Measurements from ENCODE around the gene ZNF846.
"Not testable (repeated sequence)": the region's sequence is repeated elsewhere in the genome, so short reads cannot be mapped to it uniquely, and the experiment has no call there.

Gene ZNF846

DNA sequence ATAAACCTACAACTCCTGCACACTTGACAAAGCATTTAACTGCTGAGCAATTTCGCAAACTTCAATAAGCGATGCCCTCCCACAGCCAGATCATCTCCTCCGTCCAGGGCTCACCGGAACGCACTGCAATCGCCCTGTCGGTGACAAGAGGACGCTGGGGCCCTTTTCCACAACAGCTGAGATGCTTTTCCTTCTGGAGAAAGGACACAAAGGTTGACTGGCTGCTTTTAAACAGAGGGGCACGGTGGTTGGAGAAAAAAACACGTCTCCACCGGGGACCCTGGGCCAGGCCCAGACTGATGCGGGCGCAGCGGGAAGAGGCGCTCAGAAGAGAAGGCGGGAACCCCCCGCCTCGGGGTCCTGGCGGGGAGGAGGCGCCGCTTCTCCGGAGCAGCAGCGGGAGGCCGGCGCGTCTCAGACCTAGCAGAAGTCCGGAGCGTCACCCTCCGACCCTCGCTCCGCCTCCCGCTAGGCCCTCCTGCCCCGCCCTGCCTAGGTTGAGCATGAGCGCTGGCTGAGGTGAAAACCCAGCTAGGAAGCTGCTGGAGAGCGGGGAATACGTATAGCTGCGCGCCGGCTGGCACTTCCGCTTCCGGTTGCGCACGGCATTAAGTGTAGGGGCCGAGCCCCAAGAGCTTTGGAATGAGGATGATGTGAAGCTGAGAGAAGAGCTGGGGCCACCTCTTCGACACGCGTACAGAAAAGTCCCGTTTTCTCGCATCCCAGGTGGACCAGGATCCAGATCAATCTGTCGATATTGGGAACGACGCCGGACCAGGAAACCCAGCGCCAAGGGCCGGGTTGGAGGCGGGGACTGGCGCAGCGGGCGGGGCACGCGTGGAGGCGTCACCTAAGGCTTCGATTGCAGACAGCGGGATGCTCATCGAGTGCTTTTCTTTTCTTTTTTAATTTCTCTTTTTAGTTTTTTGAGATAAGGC is at the start of gene ZNF846:
Gene ZNF846 (minus strand): TSS at position 564 of the 938 bp plus-strand sequence. CDS start 3,788 bp downstream, outside the sequence.
- DNase-seq: peak; percentile 92 to 94

DNA sequence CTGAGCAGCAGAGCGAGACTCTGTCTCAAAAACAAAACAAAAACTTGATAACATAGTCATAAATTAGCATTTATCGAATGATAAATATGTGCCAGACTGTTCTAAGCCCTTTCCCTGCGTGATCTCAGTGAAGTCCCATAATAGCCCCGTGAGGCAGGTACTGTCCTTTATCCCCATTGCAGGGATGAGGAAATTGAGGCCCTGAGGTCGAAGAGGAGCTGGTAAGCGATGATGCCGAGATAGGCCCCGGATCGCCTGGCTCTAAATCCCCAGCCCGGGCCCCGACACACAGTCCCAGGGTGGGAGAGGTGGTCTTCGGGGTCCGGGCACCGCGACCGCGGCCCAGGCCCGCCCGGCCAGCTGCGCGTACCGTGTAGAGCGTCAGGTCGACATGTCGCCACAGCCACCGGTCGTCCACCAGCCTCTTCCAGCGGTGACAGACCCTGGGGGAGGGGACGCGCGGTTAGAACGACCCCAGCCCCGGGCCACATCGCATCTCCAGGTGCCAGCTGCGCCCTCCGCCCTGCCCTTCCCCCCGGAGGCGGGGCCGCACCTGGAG is 49.7 kb upstream of the ZNF846 start:
- DNase-seq: no peak

DNA sequence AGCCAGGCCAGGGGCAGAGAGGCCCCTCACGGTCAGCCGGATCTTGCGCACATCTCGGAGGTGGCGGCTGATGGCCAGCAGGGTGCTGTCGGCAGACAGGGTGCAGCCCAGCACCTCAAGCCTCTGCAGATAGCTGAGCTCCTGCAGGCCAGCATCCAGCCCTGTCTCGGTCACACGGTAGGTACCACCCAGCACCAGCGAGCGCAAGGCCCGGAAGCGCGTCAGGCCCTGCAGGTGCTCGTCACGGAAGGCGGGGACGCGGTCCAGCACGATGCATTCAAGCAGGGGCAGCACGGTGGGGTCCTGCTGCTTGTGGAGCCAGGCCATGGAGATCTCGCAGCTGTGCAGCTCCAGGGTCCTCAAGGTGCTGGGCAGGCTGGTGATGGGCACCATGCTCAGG is 42.6 kb upstream of the ZNF846 start:
- no peak for DNase-seq

DNA sequence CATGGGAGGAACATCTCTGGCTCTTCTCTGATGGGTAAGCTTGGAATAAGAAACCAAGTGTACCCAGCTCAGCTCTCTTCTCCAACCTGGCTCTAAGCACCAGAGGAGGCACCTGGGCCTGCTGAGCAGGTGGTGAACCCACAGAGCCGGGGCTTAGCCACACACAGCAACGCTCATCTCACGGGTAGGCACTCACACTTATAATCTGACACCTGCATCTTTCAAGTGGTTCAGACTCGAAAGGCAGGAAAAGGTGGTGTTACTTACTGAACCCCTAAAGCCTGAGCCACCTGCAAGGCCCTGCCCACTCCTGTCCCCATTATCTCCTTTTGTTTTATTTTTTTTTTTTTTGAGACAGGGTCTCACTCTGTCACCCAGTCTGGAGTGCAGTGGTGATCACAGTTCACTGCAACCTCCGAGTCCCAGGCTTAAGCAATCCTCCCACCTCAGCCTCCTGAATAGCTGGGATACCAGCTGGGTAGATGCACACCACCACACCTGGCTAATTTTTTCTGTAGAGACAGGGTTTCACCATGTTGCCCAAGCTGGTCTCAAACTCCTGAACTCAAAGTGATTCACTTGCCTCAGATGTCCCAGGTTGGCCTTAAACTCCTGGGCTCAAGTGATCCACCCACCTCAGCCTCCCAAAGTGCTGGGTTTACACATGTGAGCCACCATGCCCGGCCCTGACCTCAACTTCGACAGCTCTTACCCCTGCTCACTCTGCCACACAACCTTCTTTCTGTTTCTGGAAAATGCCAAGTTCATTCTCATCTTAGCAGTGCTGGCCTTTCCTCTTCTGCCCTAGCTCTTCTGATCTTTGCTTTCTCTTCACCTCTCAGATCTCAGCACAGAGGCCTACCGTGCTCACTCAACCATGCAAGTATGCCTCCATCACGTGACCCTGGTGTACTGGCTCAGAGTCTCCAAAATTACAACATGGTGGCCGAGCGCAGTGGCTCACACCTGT is 40.6 kb upstream of the ZNF846 start:
- peak; percentile 38 to 67 for DNase-seq

DNA sequence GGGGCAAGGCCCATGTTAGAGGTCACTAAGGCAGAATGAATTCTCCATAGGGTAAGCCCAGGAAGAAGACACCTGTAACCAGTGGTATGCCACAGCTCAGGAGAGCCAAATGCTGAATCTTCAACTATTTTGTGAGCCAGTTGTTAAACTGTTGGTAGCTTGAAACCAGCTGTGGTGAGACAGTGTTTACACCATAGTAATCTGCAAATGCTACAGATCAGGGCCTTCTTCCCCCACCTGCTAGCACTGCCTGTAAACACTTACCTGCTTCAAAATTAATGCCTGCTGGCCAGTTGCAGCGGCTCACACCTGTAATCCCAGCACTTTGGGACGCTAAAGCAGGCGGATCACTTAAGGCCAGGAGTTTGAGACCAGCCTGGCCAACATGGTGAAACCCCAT is 38.3 kb upstream of the ZNF846 start:
- DNase-seq: no peak

DNA sequence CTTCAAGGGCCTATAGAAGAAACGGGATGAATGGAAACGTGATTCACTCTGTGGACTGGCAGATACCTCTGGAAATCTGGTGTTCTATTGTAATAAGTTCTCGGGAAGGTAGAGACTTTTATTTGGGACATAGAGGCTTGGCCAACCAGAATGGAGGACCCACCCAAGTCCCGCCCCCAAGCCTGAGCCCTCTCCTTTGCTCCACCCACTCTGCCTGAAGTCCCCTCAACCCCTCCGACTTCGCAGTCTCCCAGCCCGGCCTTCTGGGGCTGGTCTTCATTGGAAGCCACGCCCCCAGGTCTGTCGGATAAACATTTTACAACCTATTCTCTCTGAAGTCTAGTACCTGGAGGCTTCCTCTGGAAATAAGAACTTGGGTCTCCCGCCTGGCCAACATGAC is 33.4 kb upstream of the ZNF846 start:
- DNase-seq: no peak

DNA sequence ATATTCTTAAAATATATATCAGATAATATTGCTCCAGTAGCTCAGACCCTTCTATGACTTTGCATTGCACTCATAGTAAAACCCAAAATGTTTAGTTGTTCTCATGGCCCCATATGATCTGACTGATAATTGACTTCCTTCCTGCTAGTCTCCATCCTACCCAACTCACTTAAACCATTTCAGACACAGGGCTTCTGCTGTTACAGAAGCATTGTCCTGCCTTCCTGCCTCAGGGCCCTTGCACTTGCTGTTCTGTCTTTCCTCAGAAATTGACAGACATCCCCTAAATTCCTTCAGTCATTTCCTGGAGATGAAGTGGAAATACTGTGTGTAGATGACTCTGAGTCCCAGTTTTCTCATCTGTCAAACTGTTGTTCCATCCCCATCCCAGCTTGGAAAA is 30.6 kb upstream of the ZNF846 start:
- no peak for DNase-seq

DNA sequence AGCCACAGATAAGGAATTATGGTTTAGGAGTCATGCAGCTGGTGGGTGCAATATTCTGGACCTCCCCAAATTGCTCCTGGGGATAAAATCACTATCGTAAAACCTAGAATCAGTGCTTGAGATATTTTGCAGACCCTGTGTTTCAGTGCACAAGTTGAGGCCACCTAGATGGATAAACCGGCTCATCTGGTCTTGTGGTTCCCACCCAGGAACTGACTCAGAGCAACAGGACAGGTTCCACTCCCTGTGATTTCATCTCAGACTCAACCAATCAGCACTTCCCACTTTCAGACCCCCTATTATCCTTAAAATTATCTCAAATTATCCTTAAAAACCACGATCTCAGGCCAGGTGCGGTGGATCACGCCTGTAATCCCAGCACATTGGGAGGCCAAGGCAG is 29.3 kb upstream of the ZNF846 start:
- no peak for DNase-seq

DNA sequence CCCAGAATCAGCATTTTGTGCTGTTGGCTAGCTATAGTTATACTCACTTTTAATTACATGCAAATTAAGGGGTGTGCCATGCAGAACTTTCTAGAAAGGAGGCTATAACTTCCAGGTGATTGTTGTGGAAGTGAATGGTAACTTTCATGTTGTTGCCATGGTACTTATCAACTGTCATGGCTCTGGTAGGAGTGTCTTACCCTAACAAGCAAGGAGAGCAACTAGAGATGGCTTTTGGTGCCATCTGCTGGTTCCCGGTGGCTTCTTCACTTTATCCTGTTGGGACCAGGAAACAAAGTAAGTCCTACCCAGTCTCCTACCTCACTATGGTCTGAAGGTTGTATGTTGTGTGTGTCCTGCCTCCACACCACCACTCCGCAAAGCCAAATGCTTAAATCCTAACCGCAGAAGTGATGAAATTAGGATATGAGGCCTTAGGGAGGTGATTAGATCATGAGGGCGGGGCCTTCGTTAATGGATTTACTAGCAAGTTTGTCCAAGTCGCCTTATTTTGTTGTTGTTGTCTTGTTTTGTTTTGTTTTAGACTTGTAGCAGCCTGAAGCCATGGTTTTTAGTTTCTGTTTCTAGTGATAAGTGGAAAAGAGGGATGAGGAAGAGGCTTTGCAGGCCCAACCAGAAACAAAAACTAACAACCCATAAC is 27.7 kb upstream of the ZNF846 start:
- peak; percentile 91 to 94 for DNase-seq

DNA sequence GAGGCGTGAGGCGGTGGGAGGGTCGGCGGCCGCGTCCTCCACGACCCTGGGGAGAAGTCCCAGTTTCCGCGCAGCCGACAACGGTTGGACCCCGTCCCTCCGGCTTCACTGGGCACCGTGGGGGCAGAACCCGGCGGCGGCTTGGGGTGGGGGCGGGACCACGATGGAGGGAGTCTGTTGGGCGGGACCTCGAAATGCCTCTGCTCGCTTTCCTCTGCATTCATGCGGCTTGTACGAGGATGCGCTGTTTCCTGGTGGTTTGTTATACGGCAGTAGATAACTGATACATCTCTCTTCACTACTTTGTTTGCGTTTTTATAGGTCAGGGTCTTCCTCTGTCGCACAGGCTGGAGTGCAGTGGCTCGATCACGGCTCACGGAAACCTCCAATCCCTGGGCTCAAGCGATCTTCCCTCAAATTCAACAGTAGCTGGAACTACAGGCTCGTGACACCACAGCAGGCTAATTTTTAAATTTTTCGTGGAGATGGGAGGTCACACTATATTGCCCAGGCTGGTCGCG is 24.6 kb upstream of the ZNF846 start:
- DNase-seq: peak; percentile 68 to 77

DNA sequence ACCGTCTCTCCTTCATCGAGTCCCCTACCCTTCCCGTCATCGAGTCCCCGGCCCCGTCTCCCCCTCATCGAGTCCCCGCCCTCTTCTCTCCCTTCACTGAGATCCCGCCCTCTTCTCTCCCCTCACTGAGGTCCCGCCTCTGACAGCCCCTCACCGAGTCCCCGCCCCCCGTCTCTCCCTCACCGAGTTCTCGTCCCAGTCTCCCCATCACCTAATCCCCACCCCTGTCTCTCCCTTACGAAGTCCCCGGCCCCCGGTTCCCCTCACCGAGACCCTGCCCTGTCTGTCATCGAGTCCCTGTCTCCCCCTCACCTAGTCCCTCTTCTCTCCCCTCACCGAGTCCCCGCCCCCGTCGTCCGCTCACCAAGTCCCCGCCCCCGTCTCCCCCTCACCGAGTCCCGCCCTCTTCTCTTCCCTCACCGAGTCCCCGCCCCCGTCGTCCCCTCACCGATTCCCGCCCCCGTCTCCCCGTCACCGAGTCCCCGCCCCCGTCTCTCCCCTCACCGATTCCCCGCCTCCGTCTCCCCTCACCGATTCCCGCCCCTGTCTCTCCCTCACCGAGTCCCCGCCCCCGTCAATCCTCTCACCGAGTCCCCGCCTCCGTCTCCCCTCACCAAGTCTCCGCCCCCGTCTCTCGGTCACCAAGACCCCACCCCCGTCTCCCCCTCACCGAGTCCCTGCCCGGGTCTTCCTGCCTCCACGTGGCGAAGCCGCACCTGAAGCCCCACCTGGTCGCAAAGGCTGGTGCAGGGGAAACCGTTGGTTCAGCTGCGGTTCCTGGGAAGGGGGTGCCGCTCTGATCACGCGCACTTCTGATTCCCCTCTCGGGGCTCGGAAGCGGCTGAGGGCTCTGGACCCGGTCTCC is 23.9 kb upstream of the ZNF846 start:
- DNase-seq: peak; percentile 95 to 96

DNA sequence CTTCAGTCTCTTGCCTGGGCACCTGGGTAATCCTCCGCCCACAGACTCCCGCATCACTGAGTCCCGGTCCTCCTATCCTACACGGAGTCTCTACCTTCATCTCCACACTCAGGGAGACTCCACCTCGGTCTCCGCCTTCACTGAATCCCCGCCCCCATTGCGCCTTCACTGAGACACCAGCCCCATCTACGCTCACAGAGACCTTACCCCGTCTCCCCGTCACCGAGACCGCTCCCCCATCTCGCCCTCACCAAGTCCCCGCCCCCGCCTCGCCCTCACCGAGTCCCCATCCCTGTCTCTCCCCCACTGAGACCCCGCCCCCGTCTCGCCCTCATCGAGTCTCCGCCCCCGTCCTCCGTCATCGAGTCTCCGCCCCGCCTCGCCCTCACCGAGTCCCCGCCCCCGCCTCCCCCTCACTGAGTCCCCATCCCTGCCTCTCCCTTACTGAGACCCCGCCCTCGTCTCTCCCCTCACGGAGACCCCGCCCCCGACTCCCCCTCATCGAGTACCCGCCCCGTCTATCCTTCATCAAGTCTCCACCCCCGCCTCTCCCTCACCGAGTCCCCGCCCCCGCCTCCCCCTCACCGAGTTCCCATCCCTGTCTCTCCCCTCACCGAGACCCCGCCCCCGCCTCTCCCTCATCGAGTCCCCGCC is 23.1 kb upstream of the ZNF846 start:
- peak; percentile 95 to 96 for DNase-seq

DNA sequence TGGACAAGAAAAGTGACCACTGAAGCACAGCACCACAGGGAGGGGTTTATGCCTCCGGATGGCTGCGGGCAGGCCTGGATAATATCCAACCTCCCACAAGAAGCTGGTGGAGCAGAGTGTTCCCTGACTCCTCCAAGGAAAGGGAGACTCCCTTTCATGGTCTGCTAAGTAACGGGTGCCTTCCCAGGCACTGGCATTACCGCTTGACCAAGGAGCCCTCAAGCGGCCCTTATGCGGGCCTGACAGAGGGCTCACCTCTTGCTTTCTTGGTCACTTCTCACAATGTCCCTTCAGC is 22.5 kb upstream of the ZNF846 start:
- DNase-seq: not testable (repeated sequence)

DNA sequence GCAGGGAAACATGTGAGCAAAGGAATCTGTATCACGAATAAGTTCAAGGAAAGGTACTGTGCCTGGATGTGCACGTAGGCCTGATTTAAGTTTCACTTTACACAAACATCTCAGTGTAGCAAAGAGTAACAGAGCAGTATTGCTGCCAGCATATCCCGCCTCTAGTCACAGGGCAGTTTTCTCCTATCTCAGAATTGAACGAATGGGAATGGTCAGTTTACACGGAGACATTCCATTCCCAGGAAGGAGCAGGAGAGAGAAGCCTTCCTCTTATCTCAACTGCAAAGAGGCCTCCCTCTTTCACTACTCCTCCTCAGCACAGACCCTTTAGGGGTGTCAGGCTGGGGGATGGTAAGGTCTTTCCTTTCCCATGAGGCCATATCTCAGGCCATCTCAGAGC is 21.0 kb upstream of the ZNF846 start:
- DNase-seq: not testable (repeated sequence)

DNA sequence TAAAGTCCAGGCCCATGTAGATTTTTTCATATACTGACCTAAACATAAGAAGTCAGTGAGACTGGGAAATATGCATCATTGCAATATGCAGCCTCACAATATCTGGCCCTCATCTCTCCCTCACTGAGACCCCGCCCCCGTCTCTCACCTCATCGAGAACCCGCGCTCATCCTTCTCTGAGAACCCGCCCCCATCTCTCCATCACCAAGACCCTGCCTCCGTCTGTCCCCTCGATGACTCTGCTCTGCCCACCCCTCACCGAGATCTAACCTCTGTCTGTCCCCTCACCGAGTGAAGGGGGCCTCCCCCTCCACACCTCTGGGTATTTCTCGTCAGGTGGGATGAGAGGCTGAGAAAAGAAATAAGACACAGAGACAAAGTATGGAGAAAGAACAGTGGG is 20.5 kb upstream of the ZNF846 start:
- DNase-seq: no peak

DNA sequence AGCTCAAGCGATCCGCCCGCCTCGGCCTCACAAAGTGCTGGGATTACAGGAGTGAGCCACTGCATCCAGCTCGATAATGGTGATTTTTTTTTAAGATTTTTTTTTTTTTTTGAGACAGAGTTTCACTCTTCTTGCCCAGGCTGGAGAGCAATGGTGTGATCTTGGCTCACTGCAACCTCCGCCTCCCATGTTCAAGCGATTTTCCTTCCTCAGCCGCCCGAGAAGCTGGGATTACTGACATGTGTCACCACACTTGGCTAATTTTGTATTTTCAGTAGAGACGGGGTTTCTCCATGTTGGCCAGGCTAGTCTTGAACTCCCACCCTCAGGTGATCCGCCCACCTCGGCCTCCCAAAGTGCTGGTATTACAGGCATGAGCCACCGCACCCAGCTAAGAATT is 20.1 kb upstream of the ZNF846 start:
- DNase-seq: not testable (repeated sequence)

DNA sequence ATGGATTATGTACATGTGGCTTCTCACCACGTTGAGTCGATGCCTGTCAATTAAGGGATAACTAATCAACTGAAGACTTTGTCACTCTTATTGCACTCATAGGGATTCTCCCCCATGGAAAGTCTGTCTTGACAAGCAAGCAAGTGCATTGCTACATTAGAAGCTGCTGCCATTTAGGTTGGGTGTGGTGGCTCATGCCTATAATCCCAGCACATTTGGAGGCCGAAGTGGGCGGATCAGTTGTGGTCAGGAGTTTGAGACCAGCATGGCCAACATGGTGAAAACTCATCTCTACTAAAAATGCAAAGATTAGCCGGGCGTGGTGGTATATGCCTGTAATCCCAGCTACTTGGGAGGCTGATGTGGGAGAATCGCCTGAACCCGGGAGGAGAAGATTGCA is 18.3 kb upstream of the ZNF846 start:
- no peak for DNase-seq

DNA sequence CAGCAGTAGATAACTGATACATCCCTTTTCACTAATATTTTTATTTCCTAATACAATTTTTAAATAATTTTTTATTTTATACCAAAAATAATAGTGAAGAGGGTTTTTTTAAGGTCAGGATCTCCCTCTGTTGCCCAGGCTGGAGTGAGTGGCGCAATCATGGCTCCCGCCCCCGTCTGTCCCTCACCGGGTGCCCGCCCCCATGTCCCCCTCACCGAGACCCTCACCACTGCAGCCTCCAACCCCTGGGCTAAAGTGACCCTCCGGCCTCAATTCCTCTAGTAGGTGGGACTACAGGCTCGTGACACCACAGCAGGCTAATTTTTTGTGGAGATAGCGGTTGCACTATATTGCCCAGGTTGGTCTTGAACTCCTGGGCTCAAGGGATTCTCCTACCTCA is 17.8 kb upstream of the ZNF846 start:
- no peak for DNase-seq

DNA sequence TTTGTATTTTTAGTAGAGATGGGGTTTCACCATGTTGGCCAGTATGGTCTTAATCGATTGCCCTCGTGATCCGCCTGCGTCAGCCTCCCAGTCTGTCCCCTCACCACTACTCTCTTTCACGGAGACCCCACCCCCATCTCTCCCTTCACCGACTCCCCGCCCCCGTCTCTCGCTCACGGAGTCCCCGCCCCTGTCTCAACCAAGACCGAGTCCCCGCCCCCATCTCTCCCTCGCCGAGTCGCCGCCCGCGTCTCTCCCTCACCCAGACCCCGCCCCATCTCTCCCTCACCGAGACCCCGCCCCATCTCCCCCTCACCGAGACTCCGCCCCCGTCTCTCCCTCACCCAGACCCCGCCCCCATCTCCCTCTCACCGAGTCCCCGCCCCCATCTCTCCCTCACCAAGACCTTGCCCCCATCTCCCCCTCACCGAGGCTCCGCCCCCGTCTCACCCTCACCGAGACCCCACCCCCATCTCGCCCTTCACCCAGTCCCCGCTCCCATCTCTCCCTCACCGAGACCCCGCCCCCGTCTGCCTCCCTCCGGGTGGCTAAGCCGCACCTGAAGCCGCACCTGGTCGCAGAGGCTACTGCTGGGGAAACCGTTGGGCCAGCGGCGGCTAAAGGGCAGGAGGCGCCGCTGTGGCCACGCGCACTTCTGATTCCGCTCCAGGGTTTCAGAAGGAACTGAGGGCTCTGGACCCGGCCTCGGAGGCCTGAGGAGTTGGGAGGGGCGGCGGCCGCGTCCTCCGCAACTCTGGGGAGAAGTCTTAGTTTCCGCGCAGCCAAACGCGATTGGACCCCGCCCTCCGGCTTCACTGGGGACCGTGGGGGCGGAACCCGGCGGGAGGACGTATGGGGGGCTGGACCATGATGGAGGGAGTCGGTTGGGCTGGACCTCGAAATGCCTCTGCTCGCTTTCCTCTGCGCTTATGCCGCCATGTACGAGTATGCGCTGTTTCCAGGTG is 17.1 kb upstream of the ZNF846 start:
- peak; percentile 96 to 97 for DNase-seq

DNA sequence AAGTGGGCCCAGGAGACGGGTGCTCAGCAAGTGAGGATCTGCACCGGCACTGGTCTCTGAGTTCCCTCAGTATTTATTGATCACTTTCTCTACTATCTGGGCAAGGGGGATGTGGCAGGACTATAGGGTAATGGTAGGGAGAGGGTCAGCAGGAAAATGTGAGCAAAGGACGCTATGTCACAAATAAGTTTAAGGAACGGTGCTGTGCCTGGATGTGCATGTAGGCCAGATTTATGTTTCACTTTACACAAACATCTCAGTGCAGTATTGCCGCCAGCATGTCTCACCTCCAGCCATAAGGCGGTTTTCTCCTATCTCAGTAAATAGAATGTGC is 15.6 kb upstream of the ZNF846 start:
- DNase-seq: not testable (repeated sequence)
